ENCODE measurements around the gene TARM1.

DNA sequence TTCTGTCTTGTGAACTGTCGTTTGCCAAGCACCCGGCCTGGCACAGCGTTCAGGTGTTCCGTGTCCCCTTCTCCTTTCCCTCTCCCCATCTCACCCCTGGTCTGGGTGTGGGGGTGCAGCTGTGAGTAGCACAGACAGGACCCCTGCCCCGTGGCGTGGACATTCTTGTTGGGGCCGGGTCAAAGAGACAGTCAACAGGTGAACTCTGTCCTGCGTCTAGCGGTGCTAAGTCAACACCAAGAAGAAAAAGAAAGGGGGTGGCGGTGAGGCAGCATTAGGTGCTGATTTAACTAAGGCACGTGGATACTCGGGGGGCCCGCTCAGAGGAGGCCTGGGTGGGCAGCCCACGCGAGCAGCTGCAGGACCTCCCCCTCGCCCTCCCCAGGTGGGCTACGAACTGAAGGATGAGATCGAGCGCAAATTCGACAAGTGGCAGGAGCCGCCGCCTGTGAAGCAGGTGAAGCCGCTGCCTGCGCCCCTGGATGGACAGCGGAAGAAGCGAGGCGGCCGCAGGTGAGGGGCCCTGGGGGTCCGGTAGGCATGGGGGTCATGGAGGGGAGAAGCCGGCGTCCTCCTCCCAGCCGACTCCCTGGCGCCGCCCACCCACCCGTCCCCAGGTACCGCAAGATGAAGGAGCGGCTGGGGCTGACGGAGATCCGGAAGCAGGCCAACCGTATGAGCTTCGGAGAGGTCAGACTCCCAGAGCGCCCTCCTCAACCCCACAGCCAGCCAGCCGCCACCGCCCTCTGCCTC is 46.7 kb upstream of the TARM1 start:
- no peak for TF ChIP-seq POLR2AphosphoS5 (IDR thresholded peaks at IDR 0.05; ENCODE audit: low read depth, low read length)
- TF ChIP-seq HDAC2 (IDR thresholded peaks at IDR 0.05; ENCODE audit: borderline replicate concordance in 1 of 2, low read depth in 2 of 2, low read length in 2 of 2): no peak
- TF ChIP-seq EP300 (IDR thresholded peaks at IDR 0.05; ENCODE audit: borderline replicate concordance in 1 of 2, low read depth in 2 of 2, low read length in 2 of 2): no peak
- TF ChIP-seq, protein P1, sequence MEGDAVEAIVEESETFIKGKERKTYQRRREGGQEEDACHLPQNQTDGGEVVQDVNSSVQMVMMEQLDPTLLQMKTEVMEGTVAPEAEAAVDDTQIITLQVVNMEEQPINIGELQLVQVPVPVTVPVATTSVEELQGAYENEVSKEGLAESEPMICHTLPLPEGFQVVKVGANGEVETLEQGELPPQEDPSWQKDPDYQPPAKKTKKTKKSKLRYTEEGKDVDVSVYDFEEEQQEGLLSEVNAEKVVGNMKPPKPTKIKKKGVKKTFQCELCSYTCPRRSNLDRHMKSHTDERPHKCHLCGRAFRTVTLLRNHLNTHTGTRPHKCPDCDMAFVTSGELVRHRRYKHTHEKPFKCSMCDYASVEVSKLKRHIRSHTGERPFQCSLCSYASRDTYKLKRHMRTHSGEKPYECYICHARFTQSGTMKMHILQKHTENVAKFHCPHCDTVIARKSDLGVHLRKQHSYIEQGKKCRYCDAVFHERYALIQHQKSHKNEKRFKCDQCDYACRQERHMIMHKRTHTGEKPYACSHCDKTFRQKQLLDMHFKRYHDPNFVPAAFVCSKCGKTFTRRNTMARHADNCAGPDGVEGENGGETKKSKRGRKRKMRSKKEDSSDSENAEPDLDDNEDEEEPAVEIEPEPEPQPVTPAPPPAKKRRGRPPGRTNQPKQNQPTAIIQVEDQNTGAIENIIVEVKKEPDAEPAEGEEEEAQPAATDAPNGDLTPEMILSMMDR (IDR thresholded peaks at IDR 0.05; ENCODE audit: control extremely low read depth in 1 of 3, insufficient read depth in 1 of 3, low read depth in 1 of 3, low read length in 3 of 3): no peak
- no peak for TF ChIP-seq POLR2A (IDR thresholded peaks at IDR 0.05; ENCODE audit: control extremely low read depth in 1 of 2, low read depth in 2 of 2, low read length in 2 of 2)
